ENCODE measurements around the gene MLST8.

DNA sequence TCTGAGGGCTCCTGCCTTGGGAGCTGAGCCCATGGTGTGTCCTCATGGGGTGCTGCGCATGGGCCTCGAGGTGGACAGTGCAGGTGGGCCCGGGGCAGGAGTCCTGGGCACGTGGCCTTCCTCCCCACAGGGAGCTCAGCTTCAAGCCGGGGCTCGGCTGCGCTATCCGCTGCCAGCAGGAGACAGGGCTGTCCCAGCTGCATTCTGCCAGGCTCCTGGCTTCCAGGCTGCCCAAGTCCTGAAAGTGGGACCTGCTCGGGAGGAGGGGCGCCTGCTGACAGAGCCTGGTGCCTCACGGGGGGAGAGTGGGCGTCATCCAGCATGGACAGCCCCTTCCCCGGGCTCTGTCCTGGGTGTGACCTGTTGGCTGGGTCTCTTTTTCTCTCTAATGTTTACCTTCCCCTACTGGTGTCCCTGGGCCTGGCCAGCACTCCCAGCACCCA is 42.6 kb upstream of the MLST8 start:
- TF ChIP-seq, protein P1, sequence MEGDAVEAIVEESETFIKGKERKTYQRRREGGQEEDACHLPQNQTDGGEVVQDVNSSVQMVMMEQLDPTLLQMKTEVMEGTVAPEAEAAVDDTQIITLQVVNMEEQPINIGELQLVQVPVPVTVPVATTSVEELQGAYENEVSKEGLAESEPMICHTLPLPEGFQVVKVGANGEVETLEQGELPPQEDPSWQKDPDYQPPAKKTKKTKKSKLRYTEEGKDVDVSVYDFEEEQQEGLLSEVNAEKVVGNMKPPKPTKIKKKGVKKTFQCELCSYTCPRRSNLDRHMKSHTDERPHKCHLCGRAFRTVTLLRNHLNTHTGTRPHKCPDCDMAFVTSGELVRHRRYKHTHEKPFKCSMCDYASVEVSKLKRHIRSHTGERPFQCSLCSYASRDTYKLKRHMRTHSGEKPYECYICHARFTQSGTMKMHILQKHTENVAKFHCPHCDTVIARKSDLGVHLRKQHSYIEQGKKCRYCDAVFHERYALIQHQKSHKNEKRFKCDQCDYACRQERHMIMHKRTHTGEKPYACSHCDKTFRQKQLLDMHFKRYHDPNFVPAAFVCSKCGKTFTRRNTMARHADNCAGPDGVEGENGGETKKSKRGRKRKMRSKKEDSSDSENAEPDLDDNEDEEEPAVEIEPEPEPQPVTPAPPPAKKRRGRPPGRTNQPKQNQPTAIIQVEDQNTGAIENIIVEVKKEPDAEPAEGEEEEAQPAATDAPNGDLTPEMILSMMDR (IDR thresholded peaks at IDR 0.05; ENCODE audit: borderline replicate concordance, extremely low read depth, low read length, poor library complexity, severe bottlenecking), result no peak
- TF ChIP-seq EZH2 (IDR thresholded peaks at IDR 0.05; ENCODE audit: borderline replicate concordance, low read depth, low read length, severe bottlenecking), result no peak

Measured in DND-41 (cell line).